Ascending aorta (tissue), 2 donors: ENCODE results near the gene GMPR. TPM values are rescaled to one million over a fixed set of nuclear protein-coding genes. Genes with fewer than 3 reads are reported as not detected.

ENCODE experiments used
- DNase-seq, 2 donors: peaks; one replicate each; pipeline ENCODE4 v3.0.0-alpha.2; 2019; ENCODE audit warnings: low spot score in 2 of 2
- H3K27ac ChIP-seq, 2 donors: fragments of 200-600 bp; sonication (generic); one replicate each; pipeline ENCODE4 v1.5.1; 2016 to 2017; ENCODE audit warnings: mild to moderate bottlenecking in 1 of 2
- H3K27me3 ChIP-seq: fragments of 200-600 bp; sonication (generic); one replicate; pipeline ENCODE4 v1.5.1; 2017
- H3K36me3 ChIP-seq, 2 donors: fragments of 200-600 bp; sonication (generic); one replicate each; pipeline ENCODE4 v1.5.1; 2016
- H3K4me1 ChIP-seq, 2 donors: fragments of 200-600 bp; sonication (generic); one replicate each; pipeline ENCODE4 v1.5.1; 2016 to 2017; ENCODE audit warnings: mild to moderate bottlenecking in 1 of 2
- H3K4me3 ChIP-seq, 2 donors: fragments of 200-600 bp; sonication (generic); one replicate each; pipeline ENCODE4 v1.5.1; 2016 to 2017; ENCODE audit warnings: mild to moderate bottlenecking in 1 of 2
- H3K9me3 ChIP-seq, 2 donors: fragments of 200-600 bp; sonication (generic); one replicate each; pipeline ENCODE4 v1.5.1; 2016
- intact Hi-C: fragments of 100-400 bp; cut with DNase I; formaldehyde crosslinking; loops from one replicate; pipeline ENCODE4 v1.15.1; 2023
- total RNA-seq: library from RNA; depleted of rRNA; stranded (reverse); fragments of >200 nt; gene quantifications from one replicate; pipeline ENCODE4 v1.1.0, GENCODE V29; 2016
- TF ChIP-seq, protein P1 (sequence below), 3 experiments: fragments of 200-600 bp in 2 of 3; fragments of 450-650 bp in 1 of 3; sonication (generic) in 2 of 3; IDR thresholded peaks; one replicate each; pipeline ENCODE4 v1.5.1; 2016 to 2019; ENCODE audit warnings: antibody characterized with exemption in 3 of 3, mild to moderate bottlenecking in 1 of 3, moderate library complexity in 1 of 3

Gene GMPR
- total RNA-seq, 1 donor from 2014 or later, result 18.4 TPM

DNA sequence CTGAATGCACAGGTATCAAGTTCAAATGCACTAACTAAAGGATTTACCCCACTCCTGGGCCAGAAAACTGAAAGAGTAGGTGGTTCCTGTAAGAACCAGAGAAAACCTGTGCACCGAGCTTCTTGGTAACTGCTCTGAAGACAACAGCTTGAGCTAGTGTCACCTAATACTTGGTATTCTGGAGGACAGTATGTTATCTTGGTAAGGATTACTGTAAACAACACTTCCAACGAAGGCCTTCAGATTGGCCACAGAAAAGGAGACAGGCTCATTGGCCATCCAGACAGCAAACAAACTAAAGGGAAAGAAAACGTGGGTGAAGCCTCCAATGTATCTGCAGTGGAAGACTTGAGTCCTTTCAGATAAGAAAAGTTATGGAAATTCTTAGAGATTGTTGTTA lies 61.5 kb downstream of the GMPR start:
- Histone ChIP-seq H3K4me1 (no peaks in the 10 kb centered on the region), H3K27me3 (no peaks in the 10 kb centered on the region), H3K4me3 (no peak overlapping the region), H3K27ac (no peak overlapping the region), H3K9me3 (no peaks in the 10 kb centered on the region), H3K36me3 (peaks cover 14 to 25% of the 10 kb centered on the region in 2 donors)
- TF ChIP-seq, protein P1, sequence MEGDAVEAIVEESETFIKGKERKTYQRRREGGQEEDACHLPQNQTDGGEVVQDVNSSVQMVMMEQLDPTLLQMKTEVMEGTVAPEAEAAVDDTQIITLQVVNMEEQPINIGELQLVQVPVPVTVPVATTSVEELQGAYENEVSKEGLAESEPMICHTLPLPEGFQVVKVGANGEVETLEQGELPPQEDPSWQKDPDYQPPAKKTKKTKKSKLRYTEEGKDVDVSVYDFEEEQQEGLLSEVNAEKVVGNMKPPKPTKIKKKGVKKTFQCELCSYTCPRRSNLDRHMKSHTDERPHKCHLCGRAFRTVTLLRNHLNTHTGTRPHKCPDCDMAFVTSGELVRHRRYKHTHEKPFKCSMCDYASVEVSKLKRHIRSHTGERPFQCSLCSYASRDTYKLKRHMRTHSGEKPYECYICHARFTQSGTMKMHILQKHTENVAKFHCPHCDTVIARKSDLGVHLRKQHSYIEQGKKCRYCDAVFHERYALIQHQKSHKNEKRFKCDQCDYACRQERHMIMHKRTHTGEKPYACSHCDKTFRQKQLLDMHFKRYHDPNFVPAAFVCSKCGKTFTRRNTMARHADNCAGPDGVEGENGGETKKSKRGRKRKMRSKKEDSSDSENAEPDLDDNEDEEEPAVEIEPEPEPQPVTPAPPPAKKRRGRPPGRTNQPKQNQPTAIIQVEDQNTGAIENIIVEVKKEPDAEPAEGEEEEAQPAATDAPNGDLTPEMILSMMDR (IDR thresholded peaks at IDR 0.05), result no peak
- intact Hi-C loops, result no loop called here
- peak in 1 of 2 donors; percentile 24 for DNase-seq

DNA sequence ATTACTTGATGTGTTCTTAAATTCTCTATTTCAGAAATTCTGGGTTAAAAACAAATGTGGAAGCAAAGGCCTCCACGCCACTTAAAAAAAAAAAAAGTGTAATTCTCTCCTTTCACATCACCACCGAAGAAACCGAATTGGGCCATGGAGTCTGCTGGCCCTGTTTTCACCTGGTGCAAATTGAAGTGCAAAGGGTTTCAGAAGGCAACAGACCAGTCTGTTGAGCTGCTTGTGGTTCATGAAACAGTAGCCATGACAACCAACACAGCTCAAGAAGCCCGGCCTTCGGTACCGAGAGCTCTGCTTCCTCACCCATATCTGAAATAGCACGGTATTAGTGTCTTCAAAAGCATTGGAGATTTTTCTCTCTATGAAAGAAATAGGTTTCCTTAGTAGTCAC lies 63.1 kb downstream of the GMPR start:
- TF ChIP-seq, protein P1 (IDR thresholded peaks at IDR 0.05), result no peak
- Histone ChIP-seq H3K27ac (no peak overlapping the region), H3K4me3 (no peak overlapping the region), H3K4me1 (no peaks in the 10 kb centered on the region), H3K9me3 (no peaks in the 10 kb centered on the region), H3K36me3 (peaks cover 11 to 21% of the 10 kb centered on the region in 2 donors), H3K27me3 (no peaks in the 10 kb centered on the region)
- intact Hi-C loops, result no loop called here
- peak in 1 of 2 donors; percentile 27 for DNase-seq

DNA sequence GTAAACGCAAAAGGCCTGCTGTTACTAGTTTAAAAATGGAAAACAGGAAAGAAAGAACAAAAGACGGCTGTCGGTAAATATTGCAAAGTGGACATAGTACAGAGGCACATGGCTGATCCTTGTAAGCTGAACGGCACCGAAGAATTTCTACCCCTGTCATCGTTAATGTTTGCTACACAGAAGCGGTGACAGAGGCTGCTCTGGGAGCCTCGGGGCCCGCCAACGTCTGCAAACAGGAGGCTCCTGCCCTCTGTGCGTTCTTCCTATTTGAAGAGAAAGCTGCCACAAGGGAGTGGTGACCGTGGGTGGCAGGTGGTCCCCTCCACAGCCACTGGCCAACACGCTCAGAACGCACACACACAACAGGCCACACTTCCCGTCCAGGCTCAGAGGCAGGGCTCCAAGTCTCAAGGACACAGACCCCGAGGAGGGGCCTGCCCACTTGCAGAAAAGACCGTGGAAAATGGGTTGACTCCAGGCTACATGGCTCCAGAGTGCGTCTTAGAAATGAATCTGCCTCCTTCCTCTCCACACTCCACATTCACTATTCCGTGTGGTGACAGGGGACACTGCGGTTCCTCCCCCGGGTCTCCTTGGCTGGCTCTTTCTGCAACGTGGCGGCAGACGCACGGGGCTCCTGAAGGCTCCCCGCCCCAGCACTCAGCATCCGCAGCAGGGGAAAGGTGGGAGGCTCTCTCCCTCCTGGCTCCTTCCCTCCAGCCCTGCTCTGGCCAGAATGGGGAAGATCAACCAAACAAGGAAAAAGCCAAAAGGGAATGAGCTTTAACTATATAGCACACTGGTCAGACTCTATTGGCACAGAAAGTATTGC lies 64.5 kb downstream of the GMPR start:
- TF ChIP-seq, protein P1 (IDR thresholded peaks at IDR 0.05), result no peak
- intact Hi-C loops, result no loop called here
- no peak overlapping the region for H3K4me3 ChIP-seq
- no peaks in the 10 kb centered on the region for H3K4me1 ChIP-seq
- H3K27me3 ChIP-seq, result no peaks in the 10 kb centered on the region
- peak in 1 of 2 donors; percentile 41 for DNase-seq
- H3K27ac ChIP-seq, result no peak overlapping the region
- peaks cover 11 to 14% of the 10 kb centered on the region in 2 donors for H3K36me3 ChIP-seq
- H3K9me3 ChIP-seq, result no peaks in the 10 kb centered on the region

DNA sequence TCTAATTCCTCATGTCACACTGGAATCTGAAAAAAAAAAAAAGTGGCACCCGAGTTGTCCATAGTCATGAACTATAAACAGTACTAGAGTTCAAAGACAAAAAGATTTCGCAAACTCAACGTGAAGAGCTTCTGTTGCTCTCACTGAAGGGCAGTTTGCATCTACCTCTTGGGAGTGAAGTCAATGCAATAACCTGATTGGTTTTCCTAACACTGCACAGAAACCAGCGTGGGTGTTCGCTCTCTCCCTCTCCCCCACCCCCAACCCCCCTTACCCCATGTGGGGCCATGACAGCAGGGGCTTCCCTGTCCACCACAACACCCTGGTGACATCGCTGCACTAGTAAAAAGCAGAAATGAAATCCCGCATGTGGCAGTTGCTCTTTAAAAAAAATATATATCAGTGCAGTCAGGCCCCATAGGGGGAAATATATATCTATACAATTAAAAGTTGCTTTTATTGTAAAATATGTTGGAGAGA lies 66.9 kb downstream of the GMPR start:
- Histone ChIP-seq H3K27me3 (no peaks in the 10 kb centered on the region), H3K9me3 (no peaks in the 10 kb centered on the region), H3K4me3 (no peak overlapping the region), H3K36me3 (peaks cover 9 to 14% of the 10 kb centered on the region in 2 donors), H3K27ac (no peak overlapping the region), H3K4me1 (no peaks in the 10 kb centered on the region)
- DNase-seq, result no peak
- TF ChIP-seq, protein P1 (IDR thresholded peaks at IDR 0.05), result no peak
- intact Hi-C loops, result no loop called here

DNA sequence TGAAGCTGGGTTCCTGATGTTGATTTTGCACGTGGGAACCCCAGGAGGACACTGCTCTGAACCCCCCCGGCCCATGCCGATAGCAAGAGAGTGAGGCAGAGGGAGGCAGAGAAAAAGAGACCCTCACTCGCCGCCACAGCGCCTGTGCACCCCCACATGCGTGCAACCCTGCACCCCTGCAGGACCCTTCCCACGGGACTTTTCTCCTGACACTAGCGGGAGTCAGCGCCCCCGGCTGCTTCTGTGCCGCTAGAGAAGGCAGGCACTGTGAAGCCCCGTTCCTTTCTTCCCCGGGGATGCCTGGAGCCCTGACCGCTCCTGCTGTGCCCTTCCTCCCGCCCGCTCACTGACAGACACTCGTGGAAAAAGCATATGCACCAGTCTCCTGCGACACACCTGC lies 67.4 kb downstream of the GMPR start:
- intact Hi-C loops, result no loop called here
- Histone ChIP-seq H3K27me3 (no peaks in the 10 kb centered on the region), H3K4me3 (no peak overlapping the region), H3K36me3 (peaks cover 9 to 14% of the 10 kb centered on the region in 2 donors), H3K4me1 (no peaks in the 10 kb centered on the region), H3K9me3 (no peaks in the 10 kb centered on the region), H3K27ac (no peak overlapping the region)
- TF ChIP-seq, protein P1 (IDR thresholded peaks at IDR 0.05), result no peak
- DNase-seq, result no peak
